ENCODE data around the gene DCC. TPM values are rescaled to one million over a fixed set of nuclear protein-coding genes. Genes with fewer than 3 reads are reported as not detected.

Gene DCC
- total and polyA plus RNA-seq, 2 of the 8 experiments (the other 6 are each of a cell fraction or from before 2014, with no cell fraction given): 0.14 to 1.4 TPM

GRCh38 chr18:52431683-52432082 lies 91.7 kb downstream of the DCC start:
- DNase-seq (ENCODE audit: low read depth in 1 of 2, low spot score in 2 of 2) (no peak), FAIRE-seq (no peak)
- Histone ChIP-seq H3K79me2 (ENCODE audit: control insufficient read depth in 1 of 2, insufficient read depth in 2 of 2, low read length in 2 of 2) (no peaks in the 10 kb centered on the region), H3K14ac (ENCODE audit: insufficient read length) (no peak overlapping the region), H3K4ac (replicated peaks; ENCODE audit: insufficient read length, low read depth, low read length) (no peak overlapping the region), H4K8ac (ENCODE audit: extremely low read depth, insufficient read depth, low read length) (no peak overlapping the region), H3K79me1 (ENCODE audit: low read depth, low read length) (no peaks in the 10 kb centered on the region; the same call in 1 of the 2 replicates), H2AK5ac (ENCODE audit: low read depth, low read length) (no peak overlapping the region), H2BK120ac (replicated peaks; ENCODE audit: low read depth, low read length) (no peak overlapping the region), H3K27me3 (replicated peaks in 1 of 4; ENCODE audit: control insufficient read depth in 3 of 4, extremely low read depth in 1 of 4, insufficient read depth in 3 of 4, low read length in 3 of 4) (no peaks in the 10 kb centered on the region), H3K4me1 (replicated peaks in 1 of 4; ENCODE audit: control insufficient read depth in 3 of 4, insufficient read depth in 4 of 4, low read length in 3 of 4) (no peaks in the 10 kb centered on the region), H2BK12ac (ENCODE audit: low read depth, low read length) (no peak overlapping the region), H2AFZ (ENCODE audit: low read length) (no peak overlapping the region), H3K27ac (ENCODE audit: low read depth, low read length) (no peak overlapping the region), H3K56ac (replicated peaks; ENCODE audit: insufficient read length, low read depth, low read length) (no peak overlapping the region), H4K20me1 (replicated peaks in 1 of 2; ENCODE audit: control insufficient read depth in 1 of 2, insufficient read depth in 2 of 2, low read length in 2 of 2) (no peaks in the 10 kb centered on the region), H3K4me3 (ENCODE audit: extremely low read depth in 1 of 4, insufficient read depth in 2 of 4, low read depth in 3 of 4, low read length in 4 of 4) (no peak overlapping the region), H2BK20ac (ENCODE audit: low read length) (no peak overlapping the region), H4K91ac (replicated peaks; ENCODE audit: insufficient read length, low read length) (no peak overlapping the region), H3K18ac (ENCODE audit: extremely low read depth, low read length) (no peak overlapping the region), H4K5ac (ENCODE audit: insufficient read length, low read depth, low read length) (no peak overlapping the region), H3K9me3 (ENCODE audit: insufficient read depth in 2 of 2, low read depth in 1 of 2, low read length in 1 of 2) (no peaks in the 10 kb centered on the region), H3K4me2 (ENCODE audit: insufficient read depth in 1 of 2, low read depth in 2 of 2, low read length in 2 of 2) (no peak overlapping the region), H3K23me2 (ENCODE audit: low read depth, low read length) (no peaks in the 10 kb centered on the region), H3K23ac (ENCODE audit: insufficient read length) (no peak overlapping the region), H2BK5ac (ENCODE audit: low read depth, low read length) (no peak overlapping the region), H3K36me3 (ENCODE audit: control insufficient read depth in 2 of 4, insufficient read depth in 4 of 4, low read length in 3 of 4) (no peaks in the 10 kb centered on the region), H2BK15ac (ENCODE audit: low read length) (no peak overlapping the region), H3K9ac (replicated peaks in 1 of 4; ENCODE audit: extremely low read depth in 1 of 4, low read depth in 3 of 4, low read length in 3 of 4) (no peak overlapping the region)
- CTCF ChIA-PET (ENCODE audit: partially characterized antibody): interaction anchor here (1.0 to 1.4 kb wide), 3 partner anchors 9 to 89 kb away, joined by 3 read pairs; no protein-coding TSS in a partner anchor
- WGBS, 2 experiments (ENCODE audit: extremely low coverage in 1 of 2, insufficient coverage in 1 of 2, insufficient read length in 1 of 2, insufficient replicate concordance in 2 of 2, low coverage in 1 of 2, low lambda C conversion rate in 2 of 2, missing lambda C conversion rate in 1 of 2): 97% methylated on average over 5 of the region's 5 CpGs; no CpG with 5 or more reads in 1 of the 2 experiments
- POLR2A ChIA-PET (ENCODE audit: partially characterized antibody): no interaction called here
- TF ChIP-seq JUN (IDR thresholded peaks at IDR 0.05; ENCODE audit: low read depth, low read length) (no peak), CTCF (IDR thresholded peaks at IDR 0.05; ENCODE audit: control extremely low read depth in 1 of 3, insufficient read depth in 1 of 3, low read depth in 1 of 3, low read length in 3 of 3) (no peak)

Data from H1 (cell line).